ENCODE measurements around the gene LSM8. TPM values are rescaled to one million over a fixed set of nuclear protein-coding genes. Genes with fewer than 3 reads are reported as not detected.

LSM8 gene
- total RNA-seq, 1 donor from 2014 or later = 52.3 TPM

GRCh38 chr7:118218413-118219156 is 34.6 kb downstream of the LSM8 start:
- intact Hi-C loops (cut with micrococcal nuclease) = no loop called here
- Mint-ChIP-seq H3K4me1 (peaks cover 13% of the 10 kb centered on the region), H3K36me3 (ENCODE audit: low read depth) (no peaks in the 10 kb centered on the region), H3K27ac (no peak overlapping the region), H3K27me3 (no peaks in the 10 kb centered on the region), H3K9me3 (no peaks in the 10 kb centered on the region), H3K4me3 (no peak overlapping the region)
- ChIA-PET POLR2A (no interaction called here), CTCF (no interaction called here)
- no peak for DNase-seq
- no peak for TF ChIP-seq CTCF (IDR thresholded peaks at IDR 0.05)
- no peak for ATAC-seq (ENCODE audit: low read depth)

- ChIA-PET CTCF (no interaction called here), POLR2A (no interaction called here)
- H3K27ac Mint-ChIP-seq = no peak overlapping the region
- DNase-seq (no peak), ATAC-seq (ENCODE audit: low read depth) (no peak)
- H3K4me1 Mint-ChIP-seq = peaks cover 9% of the 10 kb centered on the region
- no peak for TF ChIP-seq CTCF (IDR thresholded peaks at IDR 0.05)
- no peak overlapping the region for H3K4me3 Mint-ChIP-seq
- intact Hi-C loops (cut with micrococcal nuclease) = no loop called here
- H3K27me3 Mint-ChIP-seq = no peaks in the 10 kb centered on the region
- H3K36me3 Mint-ChIP-seq (ENCODE audit: low read depth) = no peaks in the 10 kb centered on the region
- H3K9me3 Mint-ChIP-seq = no peaks in the 10 kb centered on the region
Observed at GRCh38 chr7:118219157-118219512, 35.2 kb downstream of the LSM8 start.

GRCh38 chr7:118220583-118220982 is 36.6 kb downstream of the LSM8 start:
- no peak overlapping the region for H3K4me3 Mint-ChIP-seq
- intact Hi-C loops (cut with micrococcal nuclease) = no loop called here
- no peak for ATAC-seq (ENCODE audit: low read depth)
- no peaks in the 10 kb centered on the region for H3K36me3 Mint-ChIP-seq (ENCODE audit: low read depth)
- peaks cover 5% of the 10 kb centered on the region for H3K27me3 Mint-ChIP-seq
- ChIA-PET CTCF (no interaction called here), POLR2A (interaction anchor here (0.7 kb wide), 1 partner anchor 1358 kb away, joined by 6 read pairs; no protein-coding TSS in a partner anchor)
- no peak overlapping the region for H3K27ac Mint-ChIP-seq
- no peaks in the 10 kb centered on the region for H3K9me3 Mint-ChIP-seq
- TF ChIP-seq CTCF (IDR thresholded peaks at IDR 0.05) = no peak
- H3K4me1 Mint-ChIP-seq = no peaks in the 10 kb centered on the region
- DNase-seq = no peak

GRCh38 chr7:118222591-118222990 is 38.6 kb downstream of the LSM8 start:
- ChIA-PET POLR2A (no interaction called here), CTCF (no interaction called here)
- Mint-ChIP-seq H3K4me1 (no peaks in the 10 kb centered on the region), H3K9me3 (no peaks in the 10 kb centered on the region), H3K27ac (no peak overlapping the region), H3K27me3 (peaks cover 5% of the 10 kb centered on the region), H3K4me3 (no peak overlapping the region), H3K36me3 (ENCODE audit: low read depth) (no peaks in the 10 kb centered on the region)
- DNase-seq (no peak), ATAC-seq (ENCODE audit: low read depth) (no peak)
- intact Hi-C loops (cut with micrococcal nuclease) = no loop called here
- TF ChIP-seq CTCF (IDR thresholded peaks at IDR 0.05) = no peak

GRCh38 chr7:118224521-118224920 is 40.6 kb downstream of the LSM8 start, which contains the start of gene ANKRD7:
Gene ANKRD7 (plus strand): TSS chr7:118224704. CDS start chr7:118224831, 127 bp downstream.
- Mint-ChIP-seq H3K27me3 (peaks cover 5% of the 10 kb centered on the region), H3K27ac (no peak within 1 kb of the TSS), H3K36me3 (ENCODE audit: low read depth) (no peaks in the 10 kb centered on the region), H3K4me1 (no peaks in the 10 kb centered on the region), H3K9me3 (no peaks in the 10 kb centered on the region), H3K4me3 (no peak within 1 kb of the TSS)
- ChIA-PET POLR2A (no interaction called here), CTCF (no interaction called here)
- no peak for TF ChIP-seq CTCF (IDR thresholded peaks at IDR 0.05)
- intact Hi-C loops (cut with micrococcal nuclease) = no loop called here
- no peak for DNase-seq
- no peak for ATAC-seq (ENCODE audit: low read depth)

All from activated B cell treated with CpG ODN at 0.5 μM for 24 hours (primary cell).